SKM-1 treated with dmso at 0.1 percent for 144 hours (cell line): ENCODE data around the gene CAPN9.
"Not testable (repeated sequence)": the region's sequence is repeated elsewhere in the genome, so short reads cannot be mapped to it uniquely, and the experiment has no call there.

Experiments used
- DNase-seq: peaks from one replicate; lab custom pipeline; 2025; ENCODE audit not compliant: unreplicated experiment; lab: John Stamatoyannopoulos, UW

CAPN9 gene

GRCh38 chr1:230747127-230747730 is at the start of gene CAPN9:
TSS of gene CAPN9 (plus strand) at chr1:230747388. CDS start at chr1:230747497, 109 bp downstream.
- DNase-seq = no peak

GRCh38 chr1:230698130-230698529 is 49.1 kb upstream of the CAPN9 start:
- no peak for DNase-seq

- not testable (repeated sequence) for DNase-seq
These were observed 48.2 kb upstream of the CAPN9 start for GRCh38 chr1:230698964-230699363.

- DNase-seq = no peak
These were observed 47.5 kb upstream of the CAPN9 start for GRCh38 chr1:230699716-230700115.

GRCh38 chr1:230700132-230700531 is 47.1 kb upstream of the CAPN9 start:
- no peak for DNase-seq

GRCh38 chr1:230701434-230701833 is 45.8 kb upstream of the CAPN9 start:
- no peak for DNase-seq

GRCh38 chr1:230701895-230702768 is 45.1 kb upstream of the CAPN9 start:
- no peak for DNase-seq

GRCh38 chr1:230702934-230703678 is 44.1 kb upstream of the CAPN9 start:
- no peak for DNase-seq

GRCh38 chr1:230703679-230704385 is 43.4 kb upstream of the CAPN9 start:
- DNase-seq = no peak

GRCh38 chr1:230704830-230705229 is 42.4 kb upstream of the CAPN9 start:
- DNase-seq = no peak

- DNase-seq = no peak
These were observed 41.7 kb upstream of the CAPN9 start for GRCh38 chr1:230705289-230706019.

- DNase-seq = no peak
These were observed 41.0 kb upstream of the CAPN9 start for GRCh38 chr1:230706020-230706699.

- no peak for DNase-seq
These were observed 40.1 kb upstream of the CAPN9 start for GRCh38 chr1:230706887-230707731.

- DNase-seq = no peak
These were observed 39.2 kb upstream of the CAPN9 start for GRCh38 chr1:230707732-230708630.

- DNase-seq = no peak
These were observed 38.3 kb upstream of the CAPN9 start for GRCh38 chr1:230708631-230709580.

- no peak for DNase-seq
These were observed 37.3 kb upstream of the CAPN9 start for GRCh38 chr1:230709619-230710542.
